Immature natural killer cell (primary cell): ENCODE results near the gene A3GALT2. TPM values are rescaled to one million over a fixed set of nuclear protein-coding genes. Genes with fewer than 3 reads are reported as not detected.

ENCODE experiments used
- DNase-seq, 3 donors: peaks; one replicate each; pipeline ENCODE4 v3.0.0; 2022; ENCODE audit warnings: mixed read lengths in 1 of 3
- H3K27ac Mint-ChIP-seq, 6 donors: one replicate each; pipeline ENCODE4 v1.8.0; 2020; ENCODE audit warnings: mixed read lengths in 6 of 6, mild to moderate bottlenecking in 5 of 6, inconsistent platforms in 4 of 6, moderate library complexity in 3 of 6
- H3K27me3 Mint-ChIP-seq, 3 donors: one replicate each; pipeline ENCODE4 v1.8.0; 2020 to 2021; ENCODE audit warnings: low read depth in 3 of 3, mild to moderate bottlenecking in 3 of 3, mixed read lengths in 3 of 3, moderate library complexity in 3 of 3, inconsistent platforms in 1 of 3
- H3K36me3 Mint-ChIP-seq, 3 donors: one replicate each; pipeline ENCODE4 v1.8.0; 2020; ENCODE audit warnings: mixed read lengths in 3 of 3, inconsistent platforms in 2 of 3, mild to moderate bottlenecking in 2 of 3
- H3K4me1 Mint-ChIP-seq, 2 donors: one replicate each; pipeline ENCODE4 v1.8.0; 2020; ENCODE audit warnings: inconsistent platforms in 2 of 2, mild to moderate bottlenecking in 2 of 2, mixed read lengths in 2 of 2, moderate library complexity in 1 of 2
- H3K4me3 Mint-ChIP-seq, 5 donors: one replicate each; pipeline ENCODE4 v1.8.0; 2020; ENCODE audit warnings: mild to moderate bottlenecking in 5 of 5, mixed read lengths in 5 of 5, inconsistent platforms in 3 of 5, moderate library complexity in 3 of 5
- H3K9me3 Mint-ChIP-seq, 6 donors: one replicate each; pipeline ENCODE4 v1.8.0; 2020; ENCODE audit warnings: mild to moderate bottlenecking in 6 of 6, mixed read lengths in 6 of 6, inconsistent platforms in 4 of 6, moderate library complexity in 3 of 6
- polyA plus RNA-seq, 3 donors: library from polyadenylated mRNA; unstranded; fragments of 300-500 nt; fragmentation: Illumina TruSeq; gene quantifications; one replicate each; pipeline ENCODE4 v1.2.3, GENCODE V29; 2021

Gene A3GALT2
- polyA plus RNA-seq, 3 donors from 2014 or later: not detected

DNA sequence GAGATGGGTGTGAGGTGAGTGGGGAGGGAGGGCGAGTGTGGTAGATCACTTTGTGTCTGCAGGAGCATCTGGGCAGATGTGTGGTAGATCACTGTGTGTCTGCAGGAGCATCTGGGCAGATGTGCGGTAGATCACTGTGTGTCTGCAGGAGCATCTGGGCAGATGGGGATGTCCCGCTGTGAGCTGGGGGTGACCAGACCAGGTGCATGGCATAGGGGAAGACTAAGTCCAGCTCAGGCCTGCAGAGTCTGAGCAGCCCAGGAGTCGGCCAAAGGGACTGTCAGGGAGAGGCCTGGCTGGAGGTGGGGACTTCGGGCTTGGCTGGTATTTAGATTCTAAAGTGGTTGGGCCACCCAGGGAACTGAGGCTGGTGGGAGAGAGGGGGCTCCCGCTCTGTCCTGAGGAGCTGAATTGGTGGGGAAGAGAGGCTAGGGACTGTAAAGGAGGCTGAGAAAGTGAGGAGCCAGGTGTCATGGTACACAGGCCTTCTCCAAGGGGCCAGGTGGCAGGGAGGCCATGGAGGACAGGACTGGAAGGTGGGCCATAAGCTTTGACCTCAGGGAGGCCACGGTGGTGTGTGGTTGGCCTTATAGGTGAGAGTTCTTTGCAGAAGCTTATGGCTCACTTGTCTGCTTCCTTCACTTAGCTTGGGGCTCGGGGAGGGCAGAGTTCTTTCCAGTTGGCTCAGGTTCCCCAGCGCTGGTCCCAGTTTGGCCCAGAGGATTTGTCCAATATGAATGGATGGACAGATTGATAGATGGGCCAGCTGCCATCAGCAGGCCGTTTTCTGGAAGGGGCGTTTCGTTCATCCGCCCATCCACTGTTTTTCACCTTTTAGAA, 49.0 kb downstream of the A3GALT2 start:
- Mint-ChIP-seq H3K9me3 (no peaks in the 10 kb centered on the region), H3K36me3 (peaks cover 3 to 10% (median 6%) of the 10 kb centered on the region in 3 donors), H3K4me3 (peak overlapping the region; percentile 9 to 91 (median 72)), H3K4me1 (peaks cover 62 to 83% of the 10 kb centered on the region in 2 donors), H3K27me3 (peaks cover 0 to 3% (median 2%) of the 10 kb centered on the region in 3 donors), H3K27ac (peak overlapping the region; percentile 88 to 97 (median 93))
- no peak for DNase-seq

GRCh38 chr1:33270808-33271465, 50.0 kb downstream of the A3GALT2 start:
- peak overlapping the region in 1 of 5 donors; percentile 34 for H3K4me3 Mint-ChIP-seq
- H3K27ac Mint-ChIP-seq: peak overlapping the region; percentile 30 to 97 (median 89)
- peaks cover 0 to 3% (median 2%) of the 10 kb centered on the region in 3 donors for H3K27me3 Mint-ChIP-seq
- H3K4me1 Mint-ChIP-seq: peaks cover 60 to 83% of the 10 kb centered on the region in 2 donors
- no peaks in the 10 kb centered on the region for H3K9me3 Mint-ChIP-seq
- DNase-seq: no peak
- peaks cover 0 to 6% (median 3%) of the 10 kb centered on the region in 3 donors for H3K36me3 Mint-ChIP-seq

GRCh38 chr1:33270379-33270778, 50.5 kb downstream of the A3GALT2 start:
- H3K4me3 Mint-ChIP-seq: no peak overlapping the region
- no peaks in the 10 kb centered on the region for H3K9me3 Mint-ChIP-seq
- H3K27me3 Mint-ChIP-seq: peaks cover 0 to 3% (median 2%) of the 10 kb centered on the region in 3 donors
- peaks cover 55 to 81% of the 10 kb centered on the region in 2 donors for H3K4me1 Mint-ChIP-seq
- peaks cover 0 to 6% (median 3%) of the 10 kb centered on the region in 3 donors for H3K36me3 Mint-ChIP-seq
- peak overlapping the region in 5 of 6 donors; percentile 17 to 97 (median 81) for H3K27ac Mint-ChIP-seq
- DNase-seq: no peak

GRCh38 chr1:33269621-33270020, 51.3 kb downstream of the A3GALT2 start:
- peak overlapping the region in 3 of 6 donors; percentile 48 to 60 (median 53) for H3K27ac Mint-ChIP-seq
- H3K27me3 Mint-ChIP-seq: peaks cover 0 to 3% (median 2%) of the 10 kb centered on the region in 3 donors
- H3K4me1 Mint-ChIP-seq: peaks cover 47 to 73% of the 10 kb centered on the region in 2 donors
- no peak for DNase-seq
- H3K4me3 Mint-ChIP-seq: no peak overlapping the region
- H3K36me3 Mint-ChIP-seq: peaks cover 0 to 6% (median 3%) of the 10 kb centered on the region in 3 donors
- H3K9me3 Mint-ChIP-seq: no peaks in the 10 kb centered on the region

DNA sequence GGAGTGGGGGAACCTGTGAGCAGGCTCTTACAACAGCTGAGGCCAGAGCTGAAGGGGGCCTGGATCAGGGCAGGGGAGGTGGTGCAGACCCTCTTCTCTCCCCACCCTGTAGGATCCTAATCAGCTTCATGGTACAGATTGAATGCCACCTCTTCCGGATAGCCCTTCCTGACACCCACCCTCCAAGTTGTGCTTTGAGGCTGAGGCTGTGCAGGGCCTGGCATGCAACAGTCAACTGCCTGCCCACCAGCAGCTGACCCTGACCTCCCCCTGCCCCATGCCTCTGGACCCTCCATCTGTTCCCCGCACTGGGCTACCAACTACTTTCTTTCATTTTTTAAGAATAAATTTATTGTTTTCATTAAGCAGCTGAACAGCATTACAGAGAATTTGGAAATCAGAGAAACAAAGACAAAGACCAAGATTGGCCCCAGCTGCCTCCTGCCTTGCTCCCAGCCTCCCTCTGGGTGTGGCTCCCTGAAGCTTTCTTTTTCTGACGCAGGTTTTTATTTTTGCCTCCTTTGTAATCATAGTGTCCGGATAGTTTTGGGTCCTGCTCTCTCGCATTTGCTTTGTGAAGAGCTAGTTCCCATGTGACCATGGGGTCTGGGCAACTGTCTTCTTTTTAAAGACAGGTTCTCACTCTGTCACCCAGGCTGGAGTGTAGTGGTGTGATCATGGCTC, 51.8 kb downstream of the A3GALT2 start:
- Mint-ChIP-seq H3K4me3 (no peak overlapping the region), H3K27me3 (peaks cover 0 to 3% (median 2%) of the 10 kb centered on the region in 3 donors), H3K4me1 (peaks cover 41 to 68% of the 10 kb centered on the region in 2 donors), H3K27ac (peak overlapping the region in 4 of 6 donors; percentile 18 to 66 (median 46)), H3K36me3 (peaks cover 0 to 6% (median 3%) of the 10 kb centered on the region in 3 donors), H3K9me3 (no peaks in the 10 kb centered on the region)
- no peak for DNase-seq

DNA sequence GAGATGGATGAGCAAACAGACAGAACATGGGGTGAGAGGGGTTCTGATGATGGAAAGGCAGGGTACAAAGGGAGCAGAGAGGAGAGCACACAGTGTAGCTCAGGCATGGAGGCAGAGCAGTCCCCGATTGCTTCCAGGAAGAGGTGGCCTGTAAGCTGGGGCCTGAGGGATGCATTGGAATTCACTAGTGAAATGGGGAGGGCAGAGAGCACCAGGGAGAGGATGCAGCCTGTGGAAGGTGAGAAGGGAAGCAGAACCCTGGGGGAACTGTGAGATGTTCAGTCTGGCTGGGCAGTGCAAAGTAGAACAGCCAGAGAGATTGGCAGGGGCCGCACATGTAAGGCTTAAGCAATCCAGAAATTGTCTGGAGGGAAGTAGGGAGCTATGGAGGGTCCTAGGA, 52.4 kb downstream of the A3GALT2 start:
- Mint-ChIP-seq H3K36me3 (peaks cover 0 to 6% (median 3%) of the 10 kb centered on the region in 3 donors), H3K4me3 (no peak overlapping the region), H3K27ac (peak overlapping the region in 4 of 6 donors; percentile 47 to 81 (median 58)), H3K9me3 (no peaks in the 10 kb centered on the region), H3K4me1 (peaks cover 37 to 61% of the 10 kb centered on the region in 2 donors), H3K27me3 (peaks cover 0 to 3% (median 2%) of the 10 kb centered on the region in 3 donors)
- no peak for DNase-seq

DNA sequence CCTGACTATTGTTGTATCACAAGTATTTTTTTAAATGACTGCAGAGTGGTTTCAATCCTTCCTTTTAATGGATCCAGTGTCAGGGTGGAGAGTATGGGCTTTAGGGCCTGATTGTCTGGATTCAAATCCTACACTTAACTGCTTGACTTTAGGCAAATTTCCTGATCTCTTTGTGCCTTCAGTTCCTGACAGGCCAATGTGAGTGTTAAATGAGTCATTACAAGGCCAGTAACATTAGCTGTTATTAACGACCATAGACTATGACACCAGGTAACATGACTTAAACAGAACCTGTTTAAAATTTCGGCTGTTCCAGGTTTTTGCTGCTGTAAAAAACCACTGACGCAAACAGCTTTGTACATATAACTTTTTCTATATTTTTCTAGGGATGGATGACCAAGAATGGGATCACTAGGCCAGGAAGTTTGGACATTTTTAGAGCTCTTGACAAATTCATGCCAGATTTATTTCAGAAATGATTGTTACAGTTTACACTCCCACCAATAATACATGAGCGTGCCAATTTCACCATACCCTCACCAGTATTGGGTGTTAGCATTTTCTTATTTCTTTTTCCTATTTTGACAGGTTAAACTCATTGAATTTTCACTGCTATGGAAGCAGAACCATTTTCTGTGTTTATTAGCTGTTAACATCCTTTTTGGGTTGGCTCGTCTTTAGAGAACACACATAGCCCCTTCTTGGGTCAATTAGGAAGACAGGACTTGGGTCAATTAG, 53.3 kb downstream of the A3GALT2 start:
- Mint-ChIP-seq H3K9me3 (no peaks in the 10 kb centered on the region), H3K4me3 (no peak overlapping the region), H3K4me1 (peaks cover 31 to 53% of the 10 kb centered on the region in 2 donors), H3K27me3 (no peaks in the 10 kb centered on the region), H3K27ac (peak overlapping the region in 4 of 6 donors; percentile 47 to 84 (median 51)), H3K36me3 (peaks cover 0 to 6% (median 3%) of the 10 kb centered on the region in 3 donors)
- DNase-seq: no peak

GRCh38 chr1:33266766-33267165, 54.1 kb downstream of the A3GALT2 start:
- Mint-ChIP-seq H3K4me3 (no peak overlapping the region), H3K27ac (peak overlapping the region in 2 of 6 donors; percentile 29 to 47), H3K4me1 (peaks cover 25 to 48% of the 10 kb centered on the region in 2 donors), H3K36me3 (peaks cover 0 to 6% (median 3%) of the 10 kb centered on the region in 3 donors), H3K27me3 (no peaks in the 10 kb centered on the region), H3K9me3 (no peaks in the 10 kb centered on the region)
- DNase-seq: no peak

GRCh38 chr1:33265780-33266605, 54.9 kb downstream of the A3GALT2 start:
- H3K4me1 Mint-ChIP-seq: peaks cover 25 to 48% of the 10 kb centered on the region in 2 donors
- no peaks in the 10 kb centered on the region for H3K27me3 Mint-ChIP-seq
- no peak for DNase-seq
- H3K27ac Mint-ChIP-seq: peak overlapping the region in 3 of 6 donors; percentile 13 to 67 (median 29)
- H3K9me3 Mint-ChIP-seq: no peaks in the 10 kb centered on the region
- H3K36me3 Mint-ChIP-seq: peaks cover 0 to 6% (median 3%) of the 10 kb centered on the region in 3 donors
- no peak overlapping the region for H3K4me3 Mint-ChIP-seq

GRCh38 chr1:33263890-33264504, 56.9 kb downstream of the A3GALT2 start:
- peak overlapping the region in 2 of 6 donors; percentile 24 to 35 for H3K27ac Mint-ChIP-seq
- peaks cover 33 to 51% of the 10 kb centered on the region in 2 donors for H3K4me1 Mint-ChIP-seq
- H3K4me3 Mint-ChIP-seq: no peak overlapping the region
- H3K27me3 Mint-ChIP-seq: no peaks in the 10 kb centered on the region
- DNase-seq: no peak
- H3K36me3 Mint-ChIP-seq: peaks cover 0 to 3% (median 0%) of the 10 kb centered on the region in 3 donors
- no peaks in the 10 kb centered on the region for H3K9me3 Mint-ChIP-seq

- Mint-ChIP-seq H3K4me1 (peaks cover 45 to 55% of the 10 kb centered on the region in 2 donors), H3K27ac (peak overlapping the region in 5 of 6 donors; percentile 18 to 69 (median 48)), H3K27me3 (peaks cover 0 to 5% (median 3%) of the 10 kb centered on the region in 3 donors), H3K4me3 (peak overlapping the region in 1 of 5 donors; percentile 5), H3K36me3 (peaks cover 0 to 4% (median 0%) of the 10 kb centered on the region in 3 donors), H3K9me3 (no peaks in the 10 kb centered on the region)
- DNase-seq: no peak
Measured at GRCh38 chr1:33261344-33261743, 59.6 kb downstream of the A3GALT2 start.

DNA sequence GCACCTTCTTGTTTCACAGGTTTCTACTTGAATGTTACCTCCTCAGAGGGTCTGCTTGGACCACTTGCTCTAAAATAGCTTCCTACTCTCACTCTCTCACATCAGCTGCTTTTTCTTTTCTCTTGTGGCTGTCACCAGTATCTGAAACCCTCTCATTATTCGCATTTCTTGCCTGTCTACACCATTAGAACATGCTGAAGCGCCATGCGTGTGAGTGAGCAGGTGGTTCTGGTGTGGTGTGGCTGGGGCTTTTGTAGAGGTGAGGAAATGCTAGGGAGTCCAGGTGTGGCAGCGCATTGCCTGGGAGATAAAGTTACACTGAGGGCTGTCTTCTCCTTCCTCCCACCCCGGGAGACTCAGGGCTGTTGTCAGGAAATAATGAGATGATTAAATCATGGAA, 60.5 kb downstream of the A3GALT2 start:
- Mint-ChIP-seq H3K4me1 (peaks cover 46 to 56% of the 10 kb centered on the region in 2 donors), H3K9me3 (no peaks in the 10 kb centered on the region), H3K36me3 (peaks cover 0 to 4% (median 0%) of the 10 kb centered on the region in 3 donors), H3K4me3 (peak overlapping the region in 2 of 5 donors; percentile 29 to 30), H3K27ac (peak overlapping the region in 4 of 6 donors; percentile 26 to 68 (median 42)), H3K27me3 (peaks cover 0 to 7% (median 3%) of the 10 kb centered on the region in 3 donors)
- DNase-seq: no peak
